AG09319 (cell line): Measurements from ENCODE around the gene ABHD5.

Source experiments
- DNase-seq: peaks from one replicate; pipeline ENCODE4 v3.0.0-alpha.2; 2010; ENCODE audit warnings: low read depth; ENCODE audit errors: extremely low read depth
- TF ChIP-seq, protein P1 (sequence below): IDR thresholded peaks from 2 replicates; pipeline ENCODE4 v1.5.1; 2011; ENCODE audit warnings: low read depth, mild to moderate bottlenecking, inconsistent platforms, low read length, moderate library complexity

Gene ABHD5

GRCh38 chr3:43768381-43768973 is 77.7 kb downstream of the ABHD5 start:
- peak; percentile 67 for DNase-seq
- TF ChIP-seq, protein P1, sequence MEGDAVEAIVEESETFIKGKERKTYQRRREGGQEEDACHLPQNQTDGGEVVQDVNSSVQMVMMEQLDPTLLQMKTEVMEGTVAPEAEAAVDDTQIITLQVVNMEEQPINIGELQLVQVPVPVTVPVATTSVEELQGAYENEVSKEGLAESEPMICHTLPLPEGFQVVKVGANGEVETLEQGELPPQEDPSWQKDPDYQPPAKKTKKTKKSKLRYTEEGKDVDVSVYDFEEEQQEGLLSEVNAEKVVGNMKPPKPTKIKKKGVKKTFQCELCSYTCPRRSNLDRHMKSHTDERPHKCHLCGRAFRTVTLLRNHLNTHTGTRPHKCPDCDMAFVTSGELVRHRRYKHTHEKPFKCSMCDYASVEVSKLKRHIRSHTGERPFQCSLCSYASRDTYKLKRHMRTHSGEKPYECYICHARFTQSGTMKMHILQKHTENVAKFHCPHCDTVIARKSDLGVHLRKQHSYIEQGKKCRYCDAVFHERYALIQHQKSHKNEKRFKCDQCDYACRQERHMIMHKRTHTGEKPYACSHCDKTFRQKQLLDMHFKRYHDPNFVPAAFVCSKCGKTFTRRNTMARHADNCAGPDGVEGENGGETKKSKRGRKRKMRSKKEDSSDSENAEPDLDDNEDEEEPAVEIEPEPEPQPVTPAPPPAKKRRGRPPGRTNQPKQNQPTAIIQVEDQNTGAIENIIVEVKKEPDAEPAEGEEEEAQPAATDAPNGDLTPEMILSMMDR = no peak

DNA sequence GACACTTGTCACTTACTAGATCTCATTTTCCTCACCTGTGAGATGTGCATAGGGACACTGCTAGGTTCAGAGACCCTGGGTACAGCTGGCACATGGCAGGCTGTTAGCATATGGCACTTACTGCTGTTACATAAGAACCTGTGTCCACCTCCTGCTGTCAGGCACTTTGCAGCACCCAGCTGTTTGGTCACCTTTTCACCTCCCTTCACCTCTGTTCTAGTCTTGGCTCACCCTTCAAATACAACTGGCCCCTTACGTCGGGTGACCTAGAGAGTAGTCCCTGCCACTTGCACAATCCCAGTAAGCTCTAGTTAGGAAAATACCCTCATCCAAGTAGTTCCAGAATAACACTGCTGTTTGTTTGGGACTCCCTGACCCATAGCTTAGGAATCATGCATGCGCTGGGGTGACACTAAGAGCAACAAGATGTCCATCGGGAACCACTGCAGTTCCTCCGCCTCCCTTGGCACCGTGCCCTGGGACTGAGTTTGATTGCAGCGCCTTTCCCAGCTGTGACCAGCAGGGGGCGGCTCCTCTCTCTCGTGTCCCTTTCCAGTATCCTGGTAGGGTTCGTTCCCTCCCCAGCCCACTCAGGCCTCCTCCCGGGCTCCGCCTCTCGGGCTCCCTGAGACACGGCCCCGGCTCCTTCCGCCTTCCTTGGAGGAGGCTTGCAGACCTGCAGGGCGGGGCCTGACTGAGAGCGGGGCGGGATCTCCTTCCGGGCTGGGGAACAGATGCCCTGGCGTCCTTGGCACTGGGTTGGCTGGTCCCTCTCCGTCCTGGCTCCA is 78.6 kb downstream of the ABHD5 start:
- DNase-seq = peak; percentile 90
- TF ChIP-seq, protein P1 = peak; percentile 94

- DNase-seq = no peak
- TF ChIP-seq, protein P1 = no peak
Measured at GRCh38 chr3:43769885-43770425, 79.2 kb downstream of the ABHD5 start.

DNA sequence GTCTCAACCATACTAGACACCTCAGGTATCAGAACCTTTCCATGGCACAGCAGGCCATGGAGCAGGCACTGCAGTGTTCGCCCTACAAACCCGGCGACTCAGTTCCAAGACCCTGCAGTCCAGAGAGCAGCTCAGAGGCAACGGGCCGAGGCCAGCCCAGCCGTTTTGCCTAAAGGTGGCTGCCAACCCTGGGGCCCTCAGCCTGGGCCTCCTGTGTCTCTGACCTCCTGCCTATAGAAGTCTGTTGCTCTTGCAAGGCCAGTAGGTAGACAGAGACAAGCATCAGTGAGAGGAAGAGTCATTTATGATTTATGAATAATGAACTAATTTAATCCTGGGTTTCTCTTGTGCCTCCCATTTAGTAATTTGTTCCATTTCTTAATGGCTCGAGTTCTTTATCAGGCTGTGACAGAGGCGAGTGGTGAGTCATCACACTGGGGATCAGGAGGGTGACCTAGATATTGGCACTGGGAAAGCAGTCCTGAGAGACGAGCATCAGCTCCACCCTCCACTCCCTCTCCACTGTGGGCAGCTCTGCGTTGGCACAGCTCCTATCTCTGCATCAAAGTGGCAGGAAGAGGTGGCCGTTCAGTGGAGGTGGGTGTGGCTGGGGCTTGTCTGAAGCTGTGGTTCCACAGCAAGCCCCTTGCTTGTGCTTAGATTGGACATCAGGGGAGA is 79.8 kb downstream of the ABHD5 start:
- DNase-seq = no peak
- TF ChIP-seq, protein P1 = no peak

DNA sequence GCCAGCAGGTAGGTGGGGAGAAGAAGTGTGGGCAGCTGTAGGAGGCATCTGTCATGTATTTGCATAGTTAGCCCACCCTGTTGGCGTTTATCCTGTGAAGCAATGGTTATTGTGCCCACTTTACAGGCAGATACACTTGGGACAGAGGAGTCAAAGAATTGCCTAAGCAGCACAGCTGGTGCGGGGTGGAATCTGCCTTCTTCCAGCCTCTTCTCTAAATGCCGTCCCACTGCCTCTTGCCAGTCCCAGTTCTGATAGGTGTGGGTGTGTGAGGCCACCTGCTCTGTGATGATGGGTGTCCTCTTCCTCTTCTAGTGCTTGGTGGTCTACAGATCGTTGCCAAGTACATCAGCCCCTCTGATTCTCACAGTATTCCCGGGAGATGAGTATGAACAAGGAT is 80.9 kb downstream of the ABHD5 start:
- DNase-seq = no peak
- TF ChIP-seq, protein P1 = no peak

DNA sequence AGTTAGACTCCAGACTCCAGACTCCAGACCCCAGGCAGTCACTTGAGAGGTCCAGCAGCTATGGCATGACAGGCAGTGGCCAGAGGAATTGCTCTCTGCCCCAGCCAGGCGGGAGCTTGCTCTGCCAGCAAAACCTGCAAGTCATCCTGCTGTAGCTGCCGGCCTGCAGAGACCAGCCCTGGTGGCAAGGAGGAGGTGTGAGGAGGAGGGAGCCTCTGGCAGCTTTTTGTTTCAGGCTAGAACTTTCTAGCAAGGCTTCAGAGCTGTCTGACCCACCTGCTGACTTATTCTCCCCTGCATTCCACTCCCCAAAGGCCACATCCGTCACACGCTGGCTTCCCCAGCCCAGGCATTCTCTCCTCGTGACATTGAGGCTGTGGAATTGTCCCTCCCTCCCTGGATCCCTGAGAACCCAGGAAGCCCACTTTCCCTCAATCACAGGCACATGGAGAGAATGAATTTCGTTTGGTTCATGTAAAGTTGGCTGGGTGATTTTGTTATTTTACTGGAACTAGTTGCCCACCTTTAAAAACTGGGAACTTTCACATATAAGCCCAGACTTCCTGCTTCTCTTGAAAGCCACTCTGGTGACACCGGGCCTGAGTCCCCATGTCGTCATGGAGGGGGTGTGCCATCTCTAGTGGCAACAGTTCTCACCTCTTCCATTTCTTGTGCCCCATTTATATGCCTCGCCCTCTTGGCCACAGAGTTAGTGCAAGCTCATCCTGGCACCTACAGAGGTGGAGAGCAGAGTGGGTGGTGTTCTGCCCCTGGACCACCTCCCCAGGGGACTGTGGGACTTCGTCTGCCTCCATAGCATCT is 82.7 kb downstream of the ABHD5 start:
- no peak for DNase-seq
- TF ChIP-seq, protein P1 = no peak
